Stimulated activated CD4-positive, alpha-beta T cell treated with anti-CD3 and anti-CD28 coated beads, Interleukin-12 subunit alpha, Interleukin-12 subunit beta, amount 100 ng/mL, for 4 hours (primary cell): ENCODE results near the gene GCDH.
"Not testable (repeated sequence)": the region's sequence is repeated elsewhere in the genome, so short reads cannot be mapped to it uniquely, and the experiment has no call there.

Source experiments
- DNase-seq: peaks from one replicate; pipeline ENCODE4 v3.0.0-alpha.2; 2020

The GCDH gene

DNA sequence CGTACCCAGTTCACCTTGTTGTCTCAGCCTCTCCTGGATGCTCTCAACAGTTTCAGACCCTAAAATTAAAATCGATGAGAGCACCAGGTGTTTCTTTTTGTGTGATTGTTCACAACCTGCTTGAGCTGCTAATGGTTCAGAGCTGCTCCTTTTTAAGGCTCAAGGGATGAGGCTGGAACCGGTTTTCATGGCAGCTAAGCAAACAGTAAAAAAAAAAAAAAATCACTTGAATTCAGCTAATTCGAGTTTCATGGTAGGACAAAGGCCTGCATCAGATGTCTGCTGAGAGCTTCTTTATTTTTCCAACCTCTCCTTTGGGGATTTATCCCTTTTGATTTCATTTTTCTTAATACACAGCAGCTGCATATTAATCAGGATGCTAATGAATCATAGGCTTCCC is 21.6 kb downstream of the GCDH start:
- DNase-seq = no peak

DNA sequence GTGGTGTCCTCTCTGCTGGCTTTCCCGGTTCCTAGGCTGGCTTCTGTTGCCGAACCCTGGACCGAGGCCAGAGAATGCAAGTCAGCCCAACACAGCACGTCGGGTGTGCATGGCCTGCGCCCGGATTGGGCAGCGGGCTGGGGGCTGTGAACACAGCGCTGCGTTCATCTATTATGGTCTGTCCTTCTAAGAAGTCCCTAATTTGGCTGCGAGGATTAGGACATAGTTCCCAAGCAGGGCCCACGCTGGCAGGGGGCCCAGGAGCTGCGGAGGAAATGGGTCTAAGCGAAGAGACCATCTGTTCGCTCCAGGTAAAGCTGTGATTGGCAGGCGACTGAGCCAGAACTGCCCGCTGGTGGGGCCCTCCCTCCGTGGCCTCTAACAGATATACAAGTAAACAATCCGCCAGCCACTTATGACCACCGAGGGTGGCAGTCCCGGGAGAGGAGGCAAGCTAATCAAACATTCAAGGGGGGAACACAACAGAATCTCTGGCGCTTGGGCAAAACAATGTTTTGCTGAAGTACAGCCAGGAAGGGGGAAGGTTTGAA is 22.1 kb downstream of the GCDH start:
- no peak for DNase-seq

DNA sequence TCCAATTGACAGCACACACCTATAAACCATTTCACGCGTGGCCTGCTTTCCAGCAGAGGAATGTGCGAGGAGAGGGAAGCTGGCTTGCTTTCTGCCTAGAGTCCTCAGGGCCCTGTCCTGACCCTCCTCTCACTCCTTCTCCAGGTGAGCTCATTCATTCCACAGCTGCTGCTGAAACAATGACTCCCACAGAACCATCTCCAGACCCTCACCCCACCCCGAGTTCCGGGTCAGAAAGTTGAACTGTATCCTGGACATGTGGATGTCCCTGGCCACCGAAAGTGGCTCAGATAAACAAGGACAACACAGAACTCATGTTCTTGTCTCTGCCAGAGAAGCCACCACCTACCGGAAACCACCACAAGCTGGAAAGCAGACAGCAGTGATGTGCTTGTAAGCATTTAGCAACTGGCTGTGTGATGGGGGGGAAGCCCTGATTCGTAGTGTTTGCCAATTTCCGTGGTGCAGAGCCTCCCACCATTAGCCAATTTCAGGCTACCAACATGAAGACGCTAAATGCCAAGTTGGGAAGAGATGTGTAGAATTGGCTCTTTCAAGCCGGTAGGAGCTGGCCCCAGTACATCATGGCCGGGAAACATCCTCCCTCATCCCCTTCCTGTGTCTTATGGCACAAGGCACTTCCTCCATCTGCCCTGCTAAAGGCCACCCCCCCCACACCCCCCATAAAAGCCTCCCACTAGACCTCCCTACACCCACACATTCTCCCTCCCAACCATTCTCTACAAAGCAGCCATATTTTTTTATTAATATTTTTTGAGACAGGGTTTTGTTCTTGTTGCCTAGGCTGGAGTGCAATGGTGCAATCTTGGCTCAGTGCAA is 23.1 kb downstream of the GCDH start:
- DNase-seq = no peak

DNA sequence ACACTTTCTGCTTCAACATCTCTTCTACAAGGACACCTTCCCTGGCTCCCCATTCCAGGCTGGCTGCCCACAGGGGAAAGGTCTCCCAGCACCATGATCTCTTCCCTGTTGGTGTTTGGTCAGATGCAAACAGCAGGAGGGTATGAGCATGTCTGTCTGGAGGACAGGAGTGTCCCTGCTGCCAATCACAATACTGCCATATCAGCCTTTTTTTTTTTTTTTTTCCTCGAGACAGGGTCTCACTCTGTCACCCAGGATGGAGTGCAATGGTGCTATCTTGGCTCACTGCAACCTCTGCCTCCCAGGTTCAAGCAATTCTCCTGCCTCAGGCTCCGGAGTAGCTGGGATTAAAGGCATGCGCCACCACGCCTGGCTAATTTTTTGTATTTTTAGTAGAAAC is 24.9 kb downstream of the GCDH start:
- not testable (repeated sequence) for DNase-seq

DNA sequence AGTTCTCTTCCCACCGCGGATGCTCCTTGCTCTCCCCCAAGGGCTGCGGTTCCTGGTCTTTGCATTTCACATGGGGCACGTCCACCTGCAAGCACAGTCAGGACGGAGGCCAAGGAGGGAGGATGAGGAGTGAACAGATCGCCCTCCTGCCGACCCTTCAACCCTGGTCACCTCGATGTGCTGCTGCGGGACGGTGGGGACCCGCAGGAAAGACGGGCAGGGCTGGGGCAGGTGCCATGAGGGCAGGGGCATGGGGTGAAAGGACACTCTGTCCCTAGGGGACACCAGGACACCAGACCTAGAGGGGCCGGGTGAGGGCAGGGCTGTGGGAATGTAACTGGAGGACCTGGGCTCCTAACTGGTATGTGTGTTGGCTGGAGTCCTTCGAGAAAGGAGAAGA is 27.3 kb downstream of the GCDH start:
- DNase-seq = no peak

DNA sequence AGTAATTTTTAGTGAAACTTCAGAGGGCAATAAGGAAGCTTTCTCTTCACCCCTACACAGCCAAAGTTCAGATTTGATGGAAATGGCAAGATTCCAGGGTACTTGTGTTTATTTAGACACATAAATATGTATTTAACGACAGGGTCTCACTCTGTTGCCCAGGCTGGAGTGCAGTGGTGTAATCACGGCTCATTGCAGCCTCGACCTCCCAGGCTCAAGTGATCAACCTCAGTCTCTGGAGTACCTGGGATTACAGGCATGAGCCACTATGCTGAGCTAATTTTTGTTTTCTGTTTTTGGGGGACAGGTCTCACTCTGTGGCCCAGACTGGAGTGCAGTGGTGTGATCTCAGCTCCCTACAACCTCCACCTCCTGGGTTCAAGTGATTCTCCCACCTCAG is 30.1 kb downstream of the GCDH start:
- no peak for DNase-seq

DNA sequence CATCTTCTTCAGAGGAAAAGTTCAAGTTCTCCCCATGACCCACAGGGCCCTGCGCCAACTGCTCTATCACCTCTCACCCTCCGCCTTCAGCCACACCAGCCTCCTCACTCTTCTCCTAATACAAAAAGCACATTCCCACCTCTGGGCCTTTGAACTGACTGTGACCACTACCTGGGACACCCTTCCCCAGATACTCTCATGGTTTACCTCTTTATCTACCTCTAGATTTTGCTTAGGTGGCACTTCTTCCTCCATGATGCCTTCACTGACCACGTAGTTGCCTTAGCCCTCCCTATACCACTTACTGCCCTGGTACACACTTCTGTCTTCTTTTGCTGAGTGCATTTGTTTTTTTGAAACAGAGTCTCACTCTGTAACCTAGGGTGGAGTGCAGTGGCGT is 32.0 kb downstream of the GCDH start:
- no peak for DNase-seq

DNA sequence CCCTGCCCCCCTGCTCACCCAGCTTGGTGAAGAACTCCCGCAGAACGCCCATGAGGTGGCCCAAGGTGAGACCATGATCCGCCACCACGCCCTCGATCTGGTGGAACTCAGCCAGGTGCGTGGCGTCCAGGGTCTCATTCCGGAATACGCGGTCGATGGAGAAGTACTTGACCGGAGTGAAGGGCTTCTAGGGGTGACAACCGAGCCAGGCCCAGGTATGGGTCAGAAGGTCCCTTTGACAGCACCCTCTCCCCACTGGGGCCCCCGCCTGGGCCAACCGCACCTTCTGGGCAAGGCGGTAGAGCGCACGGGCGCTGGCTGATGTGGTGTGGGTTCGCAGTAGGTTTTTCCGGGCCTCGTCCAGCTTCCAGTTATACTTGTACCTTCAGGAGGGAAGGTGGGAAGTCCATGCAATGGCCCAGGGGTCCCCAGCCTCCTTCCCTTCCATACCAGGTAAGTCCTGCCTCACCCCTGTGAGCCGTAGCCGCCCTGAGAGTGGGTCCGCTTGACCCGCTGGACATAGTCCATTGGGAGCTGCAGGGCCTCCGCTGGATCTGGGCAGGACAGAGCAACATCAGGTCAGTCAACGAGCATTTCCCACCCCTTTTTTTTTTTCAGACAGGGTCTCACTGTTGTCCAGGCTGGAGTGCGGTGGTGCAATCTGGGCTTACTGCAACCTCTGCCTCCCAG is 33.8 kb downstream of the GCDH start:
- no peak for DNase-seq

DNA sequence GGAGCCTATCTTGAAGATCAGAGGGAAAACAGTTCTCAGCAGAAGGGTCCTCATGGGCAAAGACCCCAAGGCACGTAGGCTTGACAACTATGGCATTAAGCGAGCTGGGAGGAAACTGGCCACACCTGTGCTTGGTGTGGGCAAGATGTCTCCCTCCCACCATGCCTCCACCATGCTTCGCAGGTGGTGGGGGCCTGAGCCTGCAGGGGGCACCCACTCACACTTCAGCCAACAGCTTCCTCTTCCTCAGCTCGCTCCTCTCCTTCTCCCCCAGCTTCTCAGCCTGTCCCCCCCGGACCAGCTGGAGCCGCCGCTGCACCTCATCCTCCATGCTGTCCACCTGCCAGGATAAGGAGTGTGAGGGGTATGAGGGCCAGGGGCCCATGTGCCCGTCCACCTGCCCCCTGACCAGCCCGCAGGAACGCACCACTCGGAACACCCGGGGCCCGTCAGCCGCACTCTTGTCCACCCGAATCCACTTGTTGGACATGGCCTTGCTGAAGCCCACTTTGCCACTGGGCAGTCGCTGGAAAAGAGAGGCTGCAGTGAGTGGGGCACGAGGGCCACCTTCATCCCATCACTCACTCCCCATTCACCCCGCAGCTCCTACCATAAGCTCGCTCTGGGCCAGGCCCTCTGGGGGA is 39.2 kb downstream of the GCDH start:
- no peak for DNase-seq

DNA sequence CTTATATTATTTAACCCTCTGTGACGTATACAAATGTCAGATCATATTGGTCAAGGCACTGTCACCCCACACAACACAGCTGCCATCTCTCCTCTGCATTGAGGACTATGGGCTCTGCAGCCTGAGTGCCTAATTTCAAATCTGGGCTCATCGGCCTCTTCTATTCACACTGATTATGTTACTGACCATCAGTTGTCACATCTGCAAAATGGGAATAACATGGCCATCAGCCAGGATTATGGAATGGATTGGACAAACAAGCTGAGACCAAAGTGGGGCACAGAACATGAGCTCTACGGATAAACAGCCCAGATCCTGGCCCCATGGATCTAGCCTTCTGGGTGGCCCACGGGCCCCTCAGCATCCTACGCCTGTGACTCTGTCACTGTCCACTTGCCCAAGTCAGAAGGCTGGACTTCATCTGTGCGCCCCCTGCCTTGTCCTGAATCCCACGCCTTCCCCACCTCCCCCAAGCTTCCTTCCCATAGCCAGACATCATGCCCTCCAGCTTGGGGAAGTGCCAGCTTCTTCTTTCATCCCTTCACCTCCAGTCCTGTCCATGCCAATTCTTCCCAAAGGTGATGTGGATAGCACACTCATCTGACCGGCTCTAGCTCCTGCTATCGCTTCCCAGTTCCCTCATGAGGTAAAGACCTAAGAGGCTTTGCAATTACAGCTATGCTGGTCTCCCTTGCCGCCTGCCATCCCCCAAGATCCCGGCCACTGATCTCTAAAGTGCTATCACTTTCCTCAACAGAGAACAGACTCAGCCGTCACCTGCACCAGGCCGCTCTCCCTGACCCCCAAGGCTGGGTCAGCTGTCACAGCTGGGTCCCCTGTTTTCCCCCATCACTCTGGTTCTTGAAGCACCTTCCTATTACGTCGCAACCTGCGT is 41.7 kb downstream of the GCDH start:
- DNase-seq = no peak

DNA sequence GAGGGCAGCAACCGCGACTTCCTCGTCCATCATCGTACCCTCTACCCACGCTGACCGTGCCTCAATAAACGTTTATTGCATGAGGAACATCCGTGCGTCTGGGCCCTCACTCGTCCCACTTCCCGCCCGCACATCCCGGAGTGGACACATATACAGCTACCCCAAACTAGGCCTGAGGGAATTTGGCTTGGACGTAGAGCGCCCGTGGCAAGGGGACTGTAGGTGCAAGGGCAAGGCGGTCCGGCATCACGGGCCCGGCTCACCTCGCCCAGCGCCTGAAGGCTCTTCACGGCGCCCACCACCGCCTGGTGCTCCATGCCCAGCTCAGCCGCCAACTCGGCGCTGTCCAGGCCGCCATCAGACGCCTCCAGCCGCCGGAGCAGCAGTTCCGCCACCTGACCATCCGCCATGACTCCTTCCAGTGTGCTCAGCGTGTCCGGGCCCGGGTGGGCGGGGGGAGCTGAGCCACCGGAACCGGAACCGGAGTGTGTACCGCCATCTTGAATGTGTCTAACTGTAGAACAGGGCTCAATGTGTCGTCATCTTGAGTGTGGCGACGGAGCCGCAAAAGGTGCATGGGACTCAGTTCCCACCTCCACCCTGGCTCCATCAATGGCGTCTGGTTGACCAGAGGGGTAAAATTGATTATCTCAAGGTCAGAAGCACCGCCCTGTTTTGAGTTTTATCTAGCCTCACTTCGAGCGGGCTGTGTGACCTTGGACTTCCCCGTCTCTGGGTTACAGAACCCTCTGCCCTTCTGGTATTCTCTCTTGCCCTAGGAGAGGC is 42.5 kb downstream of the GCDH start, which contains the start of gene FARSA:
Gene FARSA, minus strand, starts transcription at position 425 of the 786 bp plus-strand sequence. Its CDS starts 15 bp downstream, at position 410.
- peak; percentile 88 for DNase-seq

DNA sequence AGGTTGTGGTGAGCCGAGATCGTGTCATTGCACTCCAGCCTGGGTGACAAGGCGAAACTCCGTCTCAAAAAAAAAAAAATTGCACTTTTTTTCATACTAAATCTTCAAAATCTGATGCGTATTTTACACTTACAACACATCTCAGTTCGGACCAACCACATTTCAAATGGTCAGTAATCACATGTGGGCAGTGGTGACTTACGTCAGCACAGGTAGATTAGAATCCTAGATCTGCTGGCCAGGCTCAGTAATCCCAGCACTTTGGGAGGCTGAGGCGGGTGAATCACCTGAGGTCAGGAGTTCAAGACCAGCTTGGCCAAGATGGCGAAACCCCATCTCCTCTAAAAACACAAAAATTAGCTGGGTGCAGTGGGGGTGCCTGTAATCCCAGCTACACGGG is 44.1 kb downstream of the GCDH start:
- DNase-seq = no peak

DNA sequence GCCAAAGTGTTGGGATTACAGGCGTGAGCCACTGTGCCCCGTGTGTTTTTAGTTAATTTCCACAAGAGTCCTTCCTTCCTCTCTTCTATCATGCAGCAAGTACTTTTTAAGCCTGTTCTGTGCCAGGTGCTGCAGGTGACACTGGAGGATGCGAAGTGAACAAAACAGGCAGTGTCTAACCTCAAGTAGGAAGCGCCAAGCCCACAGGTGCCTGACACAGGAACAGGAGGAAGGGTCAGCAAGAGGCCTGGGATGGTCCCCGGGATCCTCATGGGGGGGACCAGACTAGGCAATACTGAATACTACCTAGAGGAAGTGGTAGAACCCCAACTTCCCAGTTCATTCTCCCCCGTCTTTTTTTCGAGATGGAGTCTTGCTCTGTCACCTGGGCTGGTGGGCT is 45.6 kb downstream of the GCDH start:
- no peak for DNase-seq

DNA sequence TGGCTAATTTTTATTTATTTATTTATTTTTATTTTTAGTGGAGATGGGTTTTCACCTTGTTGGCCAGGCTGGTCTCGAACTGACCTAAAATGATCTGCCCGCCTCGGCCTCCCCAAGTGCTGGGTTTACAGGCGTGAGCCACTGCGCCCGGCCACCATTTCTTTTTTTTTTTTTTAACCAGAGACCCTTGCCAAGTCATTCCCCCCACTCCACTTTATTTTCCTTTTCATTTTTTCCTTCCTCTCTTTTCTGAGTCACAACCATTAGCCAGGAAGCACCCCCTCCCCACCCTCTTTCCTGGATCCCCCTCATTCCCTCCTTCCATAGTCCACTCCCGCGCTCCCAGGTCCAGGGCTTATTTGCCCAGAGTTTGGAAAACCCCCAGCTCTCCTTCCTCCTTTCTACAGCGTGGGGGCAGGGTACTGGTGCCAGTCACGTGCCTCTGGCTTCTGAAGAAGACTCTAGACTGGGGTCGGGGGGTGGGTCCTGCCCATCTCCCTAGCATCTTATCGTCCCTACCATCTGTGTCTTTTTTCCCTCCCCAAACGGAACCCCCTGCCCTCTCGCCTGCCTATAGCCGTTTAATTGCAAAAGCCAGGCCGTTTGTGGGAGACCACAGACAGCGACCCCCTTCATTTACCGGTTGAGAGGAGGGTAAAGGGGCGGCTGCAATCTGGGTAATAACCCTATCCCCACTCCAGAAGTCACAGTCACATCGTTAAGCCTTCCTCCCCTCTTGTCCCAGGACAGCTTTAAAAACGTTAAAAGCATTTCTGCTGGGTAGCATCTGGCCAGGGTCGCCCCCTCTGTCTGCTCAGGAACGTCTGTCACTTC is 46.4 kb downstream of the GCDH start:
- no peak for DNase-seq

DNA sequence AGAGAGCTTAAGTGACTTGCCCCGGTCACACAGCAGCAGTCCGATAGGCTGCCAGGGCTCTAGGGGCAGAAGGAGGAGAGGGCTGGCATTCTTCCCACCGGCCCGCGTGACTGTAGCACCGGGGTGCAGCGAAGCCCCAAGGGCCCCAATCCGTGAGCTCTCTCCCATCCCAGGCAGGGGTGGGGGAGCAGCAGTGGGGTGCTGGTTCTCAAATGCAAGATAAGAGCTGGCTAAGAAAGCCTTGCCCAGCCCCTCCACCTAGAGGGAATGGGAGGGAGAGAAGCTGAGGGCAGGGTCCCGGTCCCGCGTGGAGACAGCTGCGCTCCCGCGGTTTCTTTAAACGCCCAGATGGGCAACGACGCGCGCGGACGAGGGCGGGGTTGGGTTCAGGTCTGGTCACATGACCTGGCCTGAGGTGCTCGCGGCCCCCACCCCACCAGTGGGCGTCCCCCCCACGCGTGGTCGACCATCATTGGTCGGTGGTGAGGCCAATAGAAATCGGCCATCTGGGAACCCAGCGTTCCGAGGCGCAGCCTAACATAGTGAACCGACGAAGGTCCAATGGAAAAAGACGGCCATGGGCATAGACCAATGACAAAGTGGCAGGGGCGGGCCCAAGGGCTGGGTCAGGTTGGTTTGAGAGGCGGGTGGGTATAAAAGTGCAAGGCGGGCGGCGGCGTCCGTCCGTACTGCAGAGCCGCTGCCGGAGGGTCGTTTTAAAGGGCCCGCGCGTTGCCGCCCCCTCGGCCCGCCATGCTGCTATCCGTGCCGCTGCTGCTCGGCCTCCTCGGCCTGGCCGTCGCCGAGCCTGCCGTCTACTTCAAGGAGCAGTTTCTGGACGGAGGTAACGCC is 47.2 kb downstream of the GCDH start, which contains the start of gene CALR:
Gene CALR, plus strand, starts transcription at position 683 of the 852 bp plus-strand sequence. Its CDS starts 71 bp downstream, at position 754.
- DNase-seq = peak; percentile 98

DNA sequence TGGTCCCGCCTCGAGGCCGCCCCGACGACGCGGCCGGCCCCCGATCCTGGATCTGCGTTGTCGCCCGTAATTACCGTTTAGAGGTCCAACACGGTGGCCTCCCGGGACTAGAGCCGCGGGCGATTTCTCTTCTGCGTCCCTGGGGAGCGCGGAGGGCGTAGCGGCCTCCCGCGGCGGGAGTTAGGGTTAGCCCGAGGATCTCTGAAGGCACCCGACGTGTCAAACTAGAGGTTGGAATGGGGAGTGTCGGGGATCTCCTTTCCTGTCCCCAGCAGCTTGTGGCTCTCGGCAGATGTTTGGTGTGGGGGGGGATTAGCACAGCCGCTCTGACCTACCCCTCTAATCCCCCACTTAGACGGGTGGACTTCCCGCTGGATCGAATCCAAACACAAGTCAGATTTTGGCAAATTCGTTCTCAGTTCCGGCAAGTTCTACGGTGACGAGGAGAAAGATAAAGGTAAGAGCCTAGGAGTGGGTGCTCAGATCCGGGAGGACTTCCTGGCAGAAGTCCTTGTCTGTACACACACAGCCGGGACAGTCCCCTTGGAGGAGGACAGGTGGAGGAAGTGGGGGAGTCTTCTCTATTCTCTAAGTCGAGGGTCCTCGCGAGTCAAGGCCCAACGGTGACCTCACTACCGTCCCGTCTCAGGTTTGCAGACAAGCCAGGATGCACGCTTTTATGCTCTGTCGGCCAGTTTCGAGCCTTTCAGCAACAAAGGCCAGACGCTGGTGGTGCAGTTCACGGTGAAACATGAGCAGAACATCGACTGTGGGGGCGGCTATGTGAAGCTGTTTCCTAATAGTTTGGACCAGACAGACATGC is 48.0 kb downstream of the GCDH start:
- DNase-seq = peak; percentile 39

DNA sequence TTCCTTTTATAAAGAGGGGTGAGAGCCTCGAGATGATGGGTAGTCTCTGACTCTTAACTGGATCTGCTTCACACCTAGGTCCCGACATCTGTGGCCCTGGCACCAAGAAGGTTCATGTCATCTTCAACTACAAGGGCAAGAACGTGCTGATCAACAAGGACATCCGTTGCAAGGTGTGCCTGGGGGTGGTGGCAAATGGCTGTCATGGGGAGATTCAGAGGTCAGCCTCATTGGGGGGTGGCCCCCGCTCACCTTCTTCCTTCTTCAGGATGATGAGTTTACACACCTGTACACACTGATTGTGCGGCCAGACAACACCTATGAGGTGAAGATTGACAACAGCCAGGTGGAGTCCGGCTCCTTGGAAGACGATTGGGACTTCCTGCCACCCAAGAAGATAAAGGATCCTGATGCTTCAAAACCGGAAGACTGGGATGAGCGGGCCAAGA is 49.0 kb downstream of the GCDH start:
- DNase-seq = no peak

DNA sequence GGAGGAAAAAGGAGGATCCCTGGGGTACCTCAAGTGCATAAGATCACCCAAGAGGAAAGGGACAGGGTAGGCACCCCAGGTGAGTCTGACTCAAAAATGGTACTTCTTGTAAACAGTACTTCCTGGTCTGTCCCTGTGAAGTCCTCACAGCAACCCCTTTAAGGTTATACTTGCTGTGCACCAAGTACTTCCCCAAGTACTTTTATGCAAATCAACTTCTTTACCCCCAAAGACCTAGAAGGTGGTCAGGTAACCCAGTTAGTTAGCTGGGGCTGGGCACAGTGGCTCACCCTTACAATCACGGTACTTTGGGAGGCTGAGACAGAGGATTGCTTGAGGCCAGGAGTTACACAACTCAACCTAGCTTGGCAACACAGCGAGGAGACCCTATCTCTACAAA is 49.9 kb downstream of the GCDH start:
- no peak for DNase-seq
